Measurements from ENCODE around the gene KIF26B. TPM values are rescaled to one million over a fixed set of nuclear protein-coding genes. Genes with fewer than 3 reads are reported as not detected.
"Not testable (repeated sequence)": the region's sequence is repeated elsewhere in the genome, so short reads cannot be mapped to it uniquely, and the experiment has no call there.

KIF26B gene
- total RNA-seq, 1 experiment from 2014 or later: 1.2 TPM

DNA sequence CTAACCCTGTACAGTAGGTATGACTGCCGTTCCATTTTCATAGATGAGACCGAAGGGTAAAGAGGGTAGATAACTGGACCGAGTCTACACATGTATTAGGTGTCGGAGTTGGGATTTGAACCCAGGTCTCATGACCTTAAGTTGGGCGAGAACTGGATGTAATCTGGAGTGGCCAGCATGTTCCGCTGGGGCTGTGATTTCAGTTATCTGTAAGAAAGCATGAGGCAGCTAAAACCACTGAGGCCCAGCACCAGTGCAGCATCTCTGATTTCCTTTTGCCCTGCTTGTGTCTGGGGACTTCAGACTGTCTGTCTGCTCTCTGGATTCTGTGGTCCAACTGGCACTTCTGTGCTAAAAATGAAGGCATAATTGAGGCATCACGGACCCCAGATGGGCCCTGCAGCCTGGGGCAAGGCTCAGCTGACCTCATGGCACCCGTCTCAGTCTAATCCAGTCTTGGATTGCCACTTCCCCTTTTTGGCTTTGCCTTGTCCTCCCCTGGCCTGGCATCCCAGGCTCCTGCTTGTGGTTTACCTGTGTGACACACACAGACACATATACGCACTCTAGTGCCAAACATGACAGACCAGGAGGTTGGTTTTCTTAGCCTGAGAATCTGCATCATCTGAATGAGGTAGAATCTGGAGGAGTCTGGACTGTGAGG is 180.2 kb downstream of the KIF26B start:
- DNase-seq (ENCODE audit: low spot score) (no peak), ATAC-seq (no peak)
- no peak overlapping the region for H3K4me3 Mint-ChIP-seq
- ChIA-PET CTCF (no interaction called here), POLR2A (no interaction called here)
- H3K4me1 Mint-ChIP-seq: peaks cover 19% of the 10 kb centered on the region
- H3K9me3 Mint-ChIP-seq: no peaks in the 10 kb centered on the region
- H3K36me3 Mint-ChIP-seq: no peaks in the 10 kb centered on the region
- TF ChIP-seq ZNF138 (CRISPR knock-in tag; conservative IDR thresholded peaks at IDR 0.05) (no peak), ZNF671 (CRISPR knock-in tag; IDR thresholded peaks at IDR 0.05) (no peak), ZNF423 (CRISPR knock-in tag; IDR thresholded peaks at IDR 0.05) (no peak), ERG (CRISPR knock-in tag; IDR thresholded peaks at IDR 0.05) (no peak), ZNF317 (CRISPR knock-in tag; IDR thresholded peaks at IDR 0.05; ENCODE audit: borderline replicate concordance, low read depth) (no peak), E2F1 (CRISPR knock-in tag; IDR thresholded peaks at IDR 0.05) (no peak), ZNF416 (CRISPR knock-in tag; IDR thresholded peaks at IDR 0.05) (no peak), ZNF121 (CRISPR knock-in tag; IDR thresholded peaks at IDR 0.05) (no peak), ZNF425 (CRISPR knock-in tag; conservative IDR thresholded peaks at IDR 0.05) (no peak)
- no peak overlapping the region for H3K27ac Mint-ChIP-seq
- H3K27me3 Mint-ChIP-seq (ENCODE audit: low read depth): peaks cover 9% of the 10 kb centered on the region

DNA sequence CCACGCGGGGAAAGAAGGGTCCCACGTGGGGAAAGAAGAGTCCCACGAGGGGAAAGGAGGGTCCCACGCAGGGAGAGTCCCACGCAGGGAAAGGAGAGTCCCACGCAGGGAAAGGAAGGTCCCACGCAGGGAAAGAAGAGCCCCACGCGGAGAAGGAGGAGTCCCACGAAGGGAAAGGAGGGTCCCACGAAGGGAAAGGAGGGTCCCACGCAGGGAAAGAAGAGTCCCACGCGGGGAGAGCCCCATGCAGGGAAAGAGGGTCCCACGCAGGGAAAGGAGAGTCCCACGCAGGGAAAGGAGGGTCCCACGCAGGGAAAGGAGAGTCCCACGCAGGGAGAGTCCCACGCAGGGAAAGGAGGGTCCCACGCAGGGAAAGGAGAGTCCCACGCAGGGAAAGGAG is 180.9 kb downstream of the KIF26B start:
- POLR2A ChIA-PET; DNase-seq (ENCODE audit: low spot score); H3K36me3 Mint-ChIP-seq; H3K4me3 Mint-ChIP-seq; ATAC-seq; H3K9me3 Mint-ChIP-seq; H3K27ac Mint-ChIP-seq; CTCF ChIA-PET: not testable (repeated sequence)
- Mint-ChIP-seq H3K27me3 (ENCODE audit: low read depth) (peaks cover 10% of the 10 kb centered on the region), H3K4me1 (peaks cover 19% of the 10 kb centered on the region)

- no peak overlapping the region for H3K4me3 Mint-ChIP-seq
- TF ChIP-seq, protein P1, sequence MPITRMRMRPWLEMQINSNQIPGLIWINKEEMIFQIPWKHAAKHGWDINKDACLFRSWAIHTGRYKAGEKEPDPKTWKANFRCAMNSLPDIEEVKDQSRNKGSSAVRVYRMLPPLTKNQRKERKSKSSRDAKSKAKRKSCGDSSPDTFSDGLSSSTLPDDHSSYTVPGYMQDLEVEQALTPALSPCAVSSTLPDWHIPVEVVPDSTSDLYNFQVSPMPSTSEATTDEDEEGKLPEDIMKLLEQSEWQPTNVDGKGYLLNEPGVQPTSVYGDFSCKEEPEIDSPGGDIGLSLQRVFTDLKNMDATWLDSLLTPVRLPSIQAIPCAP (CRISPR knock-in tag; IDR thresholded peaks at IDR 0.05): no peak
- TF ChIP-seq ESRRA (CRISPR knock-in tag; IDR thresholded peaks at IDR 0.05; ENCODE audit: borderline replicate concordance) (peak; percentile 21; the same call in 1 of the 2 replicates), ELF4 (CRISPR knock-in tag; IDR thresholded peaks at IDR 0.05; ENCODE audit: low read depth) (no peak)
- H3K4me1 Mint-ChIP-seq: peaks cover 15% of the 10 kb centered on the region
- ChIA-PET POLR2A (no interaction called here), CTCF (no interaction called here)
- H3K9me3 Mint-ChIP-seq: no peaks in the 10 kb centered on the region
- no peak for DNase-seq (ENCODE audit: low spot score)
- peaks cover 12% of the 10 kb centered on the region for H3K27me3 Mint-ChIP-seq (ENCODE audit: low read depth)
- peak overlapping the region; percentile 73 for H3K27ac Mint-ChIP-seq
- no peaks in the 10 kb centered on the region for H3K36me3 Mint-ChIP-seq
- peak; percentile 77 for ATAC-seq
Observed at GRCh38 chr1:245336149-245336983, 181.6 kb downstream of the KIF26B start.

DNA sequence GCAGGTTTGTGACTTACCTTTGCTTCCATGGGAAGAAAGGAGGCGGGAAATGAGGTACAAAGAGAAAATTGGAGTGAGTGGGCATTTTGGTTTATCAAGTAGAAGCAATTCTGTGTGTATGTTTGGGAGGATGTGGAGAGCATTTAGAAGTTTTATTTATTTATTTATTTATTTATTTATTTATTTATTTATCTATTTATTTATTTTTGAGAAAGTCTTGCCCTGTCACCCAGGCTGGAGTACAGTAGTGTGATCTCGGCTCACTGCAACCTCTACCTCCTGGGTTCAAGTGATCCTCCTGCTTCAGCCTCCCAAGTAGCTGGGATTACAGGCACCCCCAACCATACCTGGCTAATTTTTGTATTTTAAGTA is 182.2 kb downstream of the KIF26B start:
- H3K36me3 Mint-ChIP-seq; POLR2A ChIA-PET; H3K9me3 Mint-ChIP-seq; CTCF ChIA-PET; ATAC-seq; DNase-seq (ENCODE audit: low spot score); H3K4me3 Mint-ChIP-seq: not testable (repeated sequence)
- peaks cover 13% of the 10 kb centered on the region for H3K27me3 Mint-ChIP-seq (ENCODE audit: low read depth)
- H3K27ac Mint-ChIP-seq: peak overlapping the region; percentile 73; the same call in 1 of the 2 replicates
- peaks cover 14% of the 10 kb centered on the region for H3K4me1 Mint-ChIP-seq
